Measurements from ENCODE around the gene NEK7.

Gene NEK7

DNA sequence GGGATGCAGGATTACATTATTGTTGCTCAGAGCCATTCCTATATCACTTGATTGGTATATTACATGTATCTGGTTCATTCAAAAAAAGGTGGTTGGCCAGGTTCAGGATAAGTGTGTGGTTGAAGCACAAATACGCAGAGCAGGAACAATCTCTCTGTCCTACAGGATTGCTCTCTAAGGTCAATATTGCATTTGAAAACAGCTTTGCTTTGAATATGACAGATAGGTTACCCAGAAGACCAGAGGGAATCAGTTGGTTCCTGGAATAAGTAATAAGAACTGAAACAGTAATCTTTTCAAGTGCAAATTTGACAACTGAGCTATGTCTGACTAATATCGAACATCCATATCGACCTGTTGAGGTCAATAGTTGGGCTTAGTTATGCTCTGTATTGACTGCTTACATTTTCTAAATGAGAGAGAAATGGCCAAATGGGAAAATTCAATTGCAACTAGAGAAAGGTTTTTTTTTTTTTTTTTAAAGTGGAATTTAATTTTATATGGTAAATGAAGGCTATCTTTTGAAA, 206.9 kb downstream of the NEK7 start:
- DNase-seq = no peak

- no peak for DNase-seq
Observed at GRCh38 chr1:198364471-198364870, 207.7 kb downstream of the NEK7 start.

DNA sequence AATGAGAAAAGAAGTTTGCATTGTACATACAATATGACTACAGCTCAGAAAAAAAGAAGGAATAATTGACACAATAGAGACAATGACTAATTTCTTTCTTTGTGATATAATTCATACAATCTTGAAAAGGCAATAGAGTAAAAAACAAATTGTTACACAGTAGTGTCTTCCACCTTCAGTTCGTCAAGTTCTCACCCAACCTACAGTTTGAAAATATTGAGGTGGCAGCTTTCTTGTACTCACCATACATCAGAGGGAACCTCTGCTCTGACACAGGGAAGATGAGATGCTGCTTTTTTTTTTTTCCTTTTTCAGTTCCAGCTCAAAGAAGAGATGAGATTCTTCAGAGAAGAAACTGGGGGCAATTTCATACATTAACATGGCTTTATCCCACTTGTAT, 210.5 kb downstream of the NEK7 start:
- no peak for DNase-seq

DNA sequence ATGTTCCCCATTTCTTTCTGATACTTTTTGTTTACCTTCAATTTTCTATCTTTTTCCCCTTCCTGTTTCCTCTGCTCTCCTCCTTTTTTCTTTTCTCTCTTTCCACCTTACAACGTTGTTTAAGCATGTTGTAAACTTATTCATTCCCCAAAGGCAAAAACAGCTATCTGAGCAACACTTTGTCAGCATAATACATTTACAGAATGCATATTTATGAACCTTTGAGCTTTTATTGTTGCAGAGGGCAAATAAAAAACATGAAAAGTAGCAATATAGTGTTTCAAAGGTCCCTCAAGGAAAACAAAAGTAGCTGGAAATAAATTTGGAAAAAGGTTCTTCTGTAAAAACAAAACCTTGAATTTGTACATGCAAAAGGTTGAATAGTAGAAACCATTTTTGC, 214.2 kb downstream of the NEK7 start:
- DNase-seq = no peak

All from inflammatory macrophage treated with lipopolysaccharide for 1 hour (primary cell).